ENCODE results near the gene KCNQ2.

The KCNQ2 gene

GRCh38 chr20:63413323-63413722, 59.1 kb downstream of the KCNQ2 start:
- no peak for DNase-seq

DNA sequence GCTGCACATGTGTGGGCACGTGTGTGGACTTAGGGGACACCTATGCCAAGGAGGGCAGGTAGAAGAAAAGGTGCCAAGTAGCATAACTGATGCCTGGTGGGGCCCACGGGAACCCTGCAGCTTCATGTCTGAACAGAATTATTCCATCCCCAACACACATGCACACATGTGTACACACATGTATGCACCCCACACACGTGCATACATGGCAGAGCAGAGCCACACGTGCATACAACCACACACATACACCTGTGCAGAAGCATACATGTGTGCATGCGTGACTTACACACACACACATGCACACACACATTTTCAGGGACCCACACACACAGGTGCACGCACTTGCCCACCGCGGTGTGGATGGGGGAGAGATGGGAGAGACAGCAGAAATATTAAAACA, 59.6 kb downstream of the KCNQ2 start:
- DNase-seq, result no peak

DNA sequence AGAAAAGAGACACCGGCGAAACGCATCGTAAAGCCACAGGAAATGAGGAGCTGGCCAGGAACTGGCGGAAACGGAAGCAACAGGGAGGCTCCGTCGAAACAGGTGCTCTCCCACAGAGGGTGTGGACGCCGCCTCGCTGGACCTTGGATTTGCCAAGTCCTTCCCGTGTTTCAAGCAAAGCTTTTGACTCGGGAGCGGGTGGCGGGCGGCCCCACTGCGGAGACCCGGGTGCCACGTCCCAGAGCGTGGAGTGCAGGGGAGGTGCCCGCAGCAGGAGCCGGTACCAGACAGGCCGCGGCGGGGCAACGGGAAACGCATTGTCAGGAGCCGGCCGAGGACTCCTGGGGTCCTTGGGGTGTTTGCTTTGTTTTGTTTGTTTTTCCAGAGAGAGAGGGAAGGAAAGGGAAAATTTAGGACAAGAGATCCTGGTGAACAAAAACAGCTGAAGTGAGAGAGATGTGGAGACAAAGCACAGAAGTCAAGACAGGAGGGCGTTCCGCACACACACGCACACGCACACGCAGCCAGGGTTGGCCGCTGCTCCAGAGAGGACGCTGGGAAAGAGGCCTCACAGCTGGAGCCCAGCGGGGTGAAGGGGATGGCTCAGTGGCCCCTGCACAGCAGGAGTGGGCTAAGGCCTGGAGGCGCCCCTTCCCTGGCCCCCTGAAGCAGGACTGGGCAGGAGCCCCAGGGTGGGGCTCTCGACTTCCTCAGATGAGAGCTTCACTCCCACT, 60.4 kb downstream of the KCNQ2 start:
- no peak for DNase-seq

DNA sequence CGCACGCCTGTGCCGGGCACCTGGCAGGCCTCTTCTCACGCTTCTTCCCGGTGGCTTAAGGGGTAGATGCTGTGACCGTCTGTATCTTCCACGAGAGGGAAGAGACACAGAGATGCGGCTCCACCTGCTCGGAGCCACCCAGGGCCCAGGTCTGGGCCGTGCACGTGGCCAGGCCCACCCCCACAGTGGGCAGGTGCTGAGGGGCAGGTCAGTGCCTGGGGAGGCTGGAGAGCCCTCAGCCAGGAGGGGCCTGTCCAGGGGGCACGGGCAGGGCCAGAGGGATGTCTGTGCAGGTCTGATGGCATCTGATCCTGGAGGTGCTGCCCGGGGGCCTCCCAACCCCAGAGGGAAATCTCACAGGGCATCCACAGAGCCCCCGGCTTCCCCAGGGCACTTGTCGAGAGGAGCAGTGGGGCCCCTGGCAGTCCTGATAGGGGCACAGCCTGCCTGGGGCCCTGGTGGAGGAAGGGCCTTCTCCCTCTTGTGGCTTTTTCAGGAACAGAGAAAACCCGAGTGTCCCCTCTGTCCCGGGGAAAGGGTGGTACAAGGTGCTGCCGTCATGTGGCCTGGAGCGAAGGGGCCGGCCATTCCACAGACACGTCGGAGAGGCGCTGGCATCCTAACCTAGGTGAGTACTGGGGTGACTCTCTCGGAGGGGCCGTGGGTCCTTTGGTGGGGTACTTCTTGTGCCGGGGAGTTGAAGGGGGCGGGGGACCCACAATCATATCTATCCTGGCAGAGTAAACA, 61.1 kb downstream of the KCNQ2 start:
- no peak for DNase-seq

- DNase-seq, result no peak
Measured at GRCh38 chr20:63409834-63410435, 62.5 kb downstream of the KCNQ2 start.

- DNase-seq, result no peak
Measured at GRCh38 chr20:63409066-63409833, 63.2 kb downstream of the KCNQ2 start.

DNA sequence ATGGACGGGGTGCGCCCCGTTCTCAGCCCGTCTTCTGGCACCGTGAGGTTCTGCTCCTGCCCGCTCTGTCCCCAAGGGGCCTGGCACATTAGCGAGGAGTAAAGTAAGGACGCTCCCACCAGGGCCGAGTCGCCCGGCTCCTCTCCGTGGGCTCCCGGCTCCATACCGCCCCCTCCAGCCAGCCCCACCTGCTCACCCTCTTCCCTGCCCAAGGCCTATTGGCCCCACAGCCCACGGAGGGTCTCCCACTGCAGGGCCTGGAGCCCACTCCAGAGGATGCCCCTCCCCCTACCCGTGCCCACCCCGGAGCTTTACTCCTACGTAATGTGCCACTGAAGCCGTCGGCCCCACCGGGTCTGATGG, 63.8 kb downstream of the KCNQ2 start:
- DNase-seq, result no peak

DNA sequence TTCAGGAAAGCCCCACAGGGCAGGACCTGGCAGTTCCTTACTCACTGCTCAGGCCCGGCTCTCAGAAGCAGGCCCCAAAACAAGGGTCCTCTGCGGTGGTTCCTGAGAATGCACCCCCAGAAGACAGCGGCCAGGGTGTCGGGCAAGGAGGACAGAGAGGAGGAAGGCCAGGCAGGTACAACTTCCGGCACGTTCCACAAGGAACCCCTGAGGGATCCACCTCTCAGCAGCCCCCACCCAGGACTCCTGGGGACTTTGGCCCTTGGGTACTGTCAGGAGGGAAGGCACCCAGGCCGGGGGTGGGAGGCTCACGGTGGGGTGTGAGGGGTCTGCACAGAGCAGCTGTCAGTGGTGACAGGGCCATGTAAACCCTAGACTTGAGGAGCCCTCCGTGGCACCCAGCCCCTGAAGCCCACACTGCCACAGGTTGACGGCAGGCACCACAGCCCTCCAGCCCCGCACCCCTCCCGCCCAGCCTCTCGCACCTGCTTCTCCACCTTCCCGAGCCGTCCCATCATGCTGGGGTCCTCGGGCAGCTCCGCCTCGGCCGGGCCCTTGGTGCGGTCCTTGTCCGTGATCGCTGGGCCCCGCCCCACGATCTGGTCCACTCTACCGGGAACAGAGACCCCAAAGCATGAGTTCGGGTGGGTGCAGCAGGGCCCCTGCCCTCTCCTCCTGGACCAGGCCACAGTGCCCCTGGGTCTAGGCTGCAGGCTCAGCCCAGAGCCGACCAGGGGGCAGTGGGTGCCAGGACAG, 64.3 kb downstream of the KCNQ2 start:
- no peak for DNase-seq

- DNase-seq, result no peak
Measured at GRCh38 chr20:63406617-63407245, 65.7 kb downstream of the KCNQ2 start.

GRCh38 chr20:63406011-63406410, 66.4 kb downstream of the KCNQ2 start:
- no peak for DNase-seq

- DNase-seq, result no peak
Measured at GRCh38 chr20:63405102-63405730, 67.2 kb downstream of the KCNQ2 start.

DNA sequence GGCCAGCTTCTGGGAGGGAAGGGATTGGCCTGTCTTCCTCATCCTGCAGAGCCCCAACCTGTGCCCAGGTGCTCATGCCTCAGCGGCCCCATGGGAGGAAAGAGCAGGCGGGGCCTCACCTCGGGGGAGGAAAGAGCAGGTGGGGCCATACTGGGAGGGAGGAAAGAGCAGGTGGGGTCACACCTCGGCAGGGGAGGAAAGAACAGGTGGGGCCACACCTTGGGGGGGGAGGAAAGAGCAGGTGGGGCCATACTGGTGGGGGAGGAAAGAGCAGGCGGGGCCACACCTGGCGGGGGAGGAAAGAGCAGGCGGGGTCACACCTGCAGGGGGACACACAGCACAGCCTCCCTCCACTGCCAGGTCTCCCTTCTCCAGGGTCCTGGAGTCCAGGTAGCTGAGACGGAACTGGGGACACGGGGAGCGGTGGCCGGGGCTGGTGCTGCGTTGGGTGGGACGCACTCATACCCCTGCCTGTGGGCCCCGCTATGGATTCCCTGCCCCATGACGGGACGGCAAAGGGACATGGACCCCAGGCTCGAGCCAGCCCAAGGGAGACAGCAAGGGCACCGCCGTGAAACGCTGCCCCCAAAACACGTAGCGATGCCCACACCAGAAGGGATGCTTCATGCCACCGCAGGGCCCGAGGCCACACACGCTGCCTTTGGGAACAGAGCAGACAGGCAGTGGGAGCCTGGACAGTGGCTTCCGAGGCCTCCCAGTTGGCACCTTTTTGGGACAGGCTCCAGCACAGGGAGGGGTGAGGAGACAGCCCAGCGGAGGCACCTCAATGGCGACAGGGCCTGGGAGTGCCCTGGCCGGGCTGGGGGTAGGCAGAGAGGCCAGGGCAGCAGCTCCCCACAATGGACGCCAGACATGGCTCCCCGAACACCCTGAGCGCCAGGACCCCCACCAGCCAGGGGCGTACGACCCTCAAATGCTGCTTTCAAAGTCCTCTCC, 68.0 kb downstream of the KCNQ2 start:
- DNase-seq, result no peak

- no peak for DNase-seq
Measured at GRCh38 chr20:63403403-63404105, 68.9 kb downstream of the KCNQ2 start.

DNA sequence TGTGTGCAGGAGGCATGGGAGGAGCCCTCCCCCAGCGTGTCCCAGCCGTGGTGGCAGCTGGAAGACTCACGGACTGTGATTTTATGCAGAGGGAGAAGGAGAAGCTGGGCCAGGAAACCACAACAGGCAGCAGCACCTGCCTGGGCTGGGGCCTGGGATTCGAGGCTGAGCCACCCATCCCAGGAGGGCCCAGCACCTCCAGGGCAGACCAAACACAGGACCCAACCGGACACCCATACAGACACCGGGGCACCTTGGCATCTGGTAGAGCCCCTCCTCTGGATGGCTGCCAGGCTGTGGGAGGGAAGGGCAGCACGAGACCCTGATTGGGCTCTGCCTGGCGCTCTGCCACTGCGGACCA, 69.6 kb downstream of the KCNQ2 start:
- DNase-seq, result no peak

DNA sequence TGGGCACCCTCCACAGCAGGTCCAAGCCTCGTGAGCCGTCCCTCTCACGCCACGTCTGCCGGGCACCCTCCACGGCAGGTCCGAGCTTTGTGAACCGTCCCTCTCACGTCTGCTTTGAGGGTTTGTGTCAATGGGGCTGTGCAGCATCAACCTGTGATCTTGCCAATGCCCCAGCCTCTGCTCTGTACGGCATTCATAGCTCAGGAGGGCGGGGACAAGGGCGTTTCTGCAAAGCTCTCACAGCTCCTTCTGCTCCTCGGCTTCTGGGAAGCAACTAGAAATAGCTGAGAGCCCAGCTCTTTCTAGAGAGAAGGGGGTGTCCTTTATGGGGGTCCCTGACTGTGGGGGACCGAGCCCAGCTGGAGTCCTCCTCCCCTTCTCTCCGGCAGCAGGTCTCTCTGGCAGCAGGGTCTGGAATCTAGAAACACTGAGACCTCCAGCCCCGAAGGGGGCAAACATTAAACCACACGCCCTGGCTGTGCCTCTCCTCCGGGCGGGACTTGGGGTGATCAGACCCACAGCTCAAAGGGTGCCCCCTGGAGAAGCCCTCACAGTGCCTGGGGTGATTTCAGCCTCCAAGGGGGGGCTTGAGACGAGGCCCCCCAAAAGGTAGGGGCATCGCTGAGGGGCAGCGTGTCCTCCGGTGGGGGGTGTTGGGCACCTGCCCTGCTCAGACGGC, 70.1 kb downstream of the KCNQ2 start:
- no peak for DNase-seq

- DNase-seq, result no peak
Measured at GRCh38 chr20:63401384-63402110, 70.9 kb downstream of the KCNQ2 start.

DNA sequence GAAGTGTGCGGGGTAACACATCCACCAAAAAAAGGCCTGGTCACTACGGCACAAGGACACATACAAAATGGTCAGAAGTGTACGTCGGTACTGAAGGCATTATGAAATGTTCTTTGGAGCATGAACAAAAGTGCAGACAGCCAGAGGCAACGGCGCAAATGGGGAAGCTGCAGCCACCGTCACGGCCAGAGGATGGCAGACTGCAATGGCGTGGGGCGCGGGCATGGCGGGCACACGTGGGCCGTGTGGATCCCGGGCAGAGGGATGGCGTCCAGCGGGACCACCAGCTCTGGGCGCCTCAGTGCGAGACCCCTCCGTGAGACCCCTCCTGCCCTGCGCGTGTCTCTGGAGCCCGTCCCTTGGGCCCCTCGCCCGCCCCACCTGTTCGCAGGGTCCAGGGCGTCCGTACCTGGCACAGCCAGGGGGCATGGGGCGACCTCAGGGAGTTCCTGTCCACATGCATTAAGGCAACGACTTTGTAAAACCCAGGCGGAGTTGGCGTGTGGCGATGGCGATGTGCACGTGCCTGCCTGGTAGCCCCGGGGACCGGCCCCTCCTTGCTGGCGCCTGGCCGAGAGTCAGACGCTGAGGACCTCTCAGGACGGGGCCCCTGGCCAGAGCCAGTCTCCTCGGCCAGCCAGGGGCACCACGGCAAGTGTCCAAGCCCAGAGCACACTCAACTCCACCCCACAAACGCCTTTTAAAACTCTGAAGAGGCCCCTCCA, 71.8 kb downstream of the KCNQ2 start:
- DNase-seq, result no peak
